PC-9 (cell line): ENCODE results near the gene RNF144A.

Experiments used
- CTCF ChIP-seq: fragments of 200-600 bp; sonication (generic); conservative IDR thresholded peaks from 2 replicates; pipeline ENCODE4 v1.6.1; 2017; ENCODE audit warnings: mixed run types, antibody characterized with exemption, mild to moderate bottlenecking, moderate library complexity
- EZH2 ChIP-seq: fragments of 200-600 bp; sonication (generic); IDR thresholded peaks from 2 replicates; pipeline ENCODE4 v1.8.0; 2017; ENCODE audit warnings: antibody characterized with exemption, low read depth

- TF ChIP-seq CTCF, result no peak
- no peak for TF ChIP-seq EZH2
These were observed 87.4 kb downstream of the RNF144A start for GRCh38 chr2:7004636-7005035.
